Endodermal cell (in vitro differentiated cells): ENCODE measurements around the gene DNAJC6. TPM values are rescaled to one million over a fixed set of nuclear protein-coding genes. Genes with fewer than 3 reads are reported as not detected.
A peak's percentile ranks its signal among the peaks of the same experiment; 100 is the strongest.

Experiments
- DNase-seq: peaks from one replicate; pipeline ENCODE4 v3.0.0-alpha.2; 2017
- H3K27ac ChIP-seq: 2 replicates; pipeline ENCODE4 v1.5.1; 2013; ENCODE audit warnings: mild to moderate bottlenecking, low read depth, low read length, moderate library complexity
- H3K27me3 ChIP-seq: 2 replicates; pipeline ENCODE4 v1.6.1; 2013; ENCODE audit warnings: mild to moderate bottlenecking, low read length, moderate library complexity; ENCODE audit not compliant: insufficient read depth, control insufficient read depth, poor library complexity, severe bottlenecking
- H3K36me3 ChIP-seq: 2 replicates; pipeline ENCODE4 v1.7.0; 2013; ENCODE audit warnings: mild to moderate bottlenecking, low read length, moderate library complexity; ENCODE audit not compliant: control insufficient read depth, insufficient read depth
- H3K4me1 ChIP-seq: one replicate; pipeline ENCODE4 v1.7.0; 2013; ENCODE audit warnings: low read length; ENCODE audit not compliant: control insufficient read depth, insufficient read depth
- H3K4me3 ChIP-seq: 2 replicates; pipeline ENCODE4 v1.5.1; 2013; ENCODE audit warnings: mild to moderate bottlenecking, low read length, moderate library complexity
- H3K9ac ChIP-seq: 2 replicates; pipeline ENCODE4 v1.6.1; 2013; ENCODE audit warnings: mild to moderate bottlenecking, low read length, moderate library complexity; ENCODE audit not compliant: poor library complexity, severe bottlenecking; ENCODE audit errors: extremely low read depth
- H3K9me3 ChIP-seq: 2 replicates; pipeline ENCODE4 v1.6.1; 2013; ENCODE audit warnings: mild to moderate bottlenecking, low read length, moderate library complexity; ENCODE audit not compliant: control insufficient read depth
- H3K27ac Mint-ChIP-seq: 2 replicates; pipeline ENCODE4 v1.8.0; 2020; ENCODE audit warnings: mixed read lengths
- H3K27me3 Mint-ChIP-seq: 2 replicates; pipeline ENCODE4 v1.8.0; 2021; ENCODE audit warnings: mild to moderate bottlenecking, mixed read lengths; ENCODE audit not compliant: insufficient read depth
- H3K36me3 Mint-ChIP-seq: 2 replicates; pipeline ENCODE4 v1.8.0; 2020; ENCODE audit warnings: low read depth, mixed read lengths
- H3K4me1 Mint-ChIP-seq: 2 replicates; pipeline ENCODE4 v1.8.0; 2020; ENCODE audit warnings: mixed read lengths
- H3K4me3 Mint-ChIP-seq: 2 replicates; pipeline ENCODE4 v1.8.0; 2020; ENCODE audit warnings: mild to moderate bottlenecking, moderate library complexity, mixed read lengths
- H3K9me3 Mint-ChIP-seq: 2 replicates; pipeline ENCODE4 v1.8.0; 2020; ENCODE audit warnings: mild to moderate bottlenecking, mixed read lengths
- WGBS, 2 experiments: methylation state at CpG; one replicate each; pipeline versions ENCODE4 v1.1.5 to v1.1.7; 2013; ENCODE audit warnings: missing lambda C conversion rate in 2 of 2, mixed read lengths in 1 of 2; ENCODE audit not compliant: insufficient coverage in 1 of 2, insufficient read length in 1 of 2; 5-methylcytosine and 5-hydroxymethylcytosine counted together
- total RNA-seq, 2 donors: library from RNA; stranded (reverse); fragmentation: NEBNext Ultra II Directional in 1 of 2; extraction: Animal tissue kit (Norgen Biotek cat#: 25700) in 1 of 2; gene quantifications; 2 replicates in 1 of 2; 3 replicates in 1 of 2; pipeline ENCODE4 v1.2.1, GENCODE V29; 2021
- TF ChIP-seq, protein P1 (sequence below): fragments of 200-600 bp; sonication (generic); conservative IDR thresholded peaks from 2 replicates; pipeline ENCODE4 v1.5.0; 2021; ENCODE audit warnings: antibody characterized with exemption, mild to moderate bottlenecking

The DNAJC6 gene
- total RNA-seq, 2 donors from 2014 or later, result 17.4 to 33.9 TPM

DNA sequence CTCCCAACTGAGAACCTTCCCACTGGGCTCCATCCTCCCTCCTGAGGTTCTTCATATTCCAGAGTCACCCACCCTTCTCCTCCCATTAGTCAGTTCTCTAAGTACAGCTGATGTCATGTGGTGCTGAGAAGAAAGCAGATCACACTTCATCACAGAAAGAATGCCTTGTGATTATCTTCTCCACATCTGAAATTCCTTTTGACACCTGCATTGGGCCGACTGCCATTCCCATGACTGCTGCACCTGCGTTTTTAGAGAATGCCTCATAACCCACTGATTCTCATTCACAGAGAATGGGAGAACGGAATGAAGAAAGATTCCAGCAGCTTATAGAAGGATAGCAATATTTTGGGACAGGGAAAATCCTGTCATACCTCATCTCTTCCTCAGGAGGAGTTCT lies 125.4 kb downstream of the DNAJC6 start:
- H3K27ac Mint-ChIP-seq, result peak overlapping the region; percentile 73

DNA sequence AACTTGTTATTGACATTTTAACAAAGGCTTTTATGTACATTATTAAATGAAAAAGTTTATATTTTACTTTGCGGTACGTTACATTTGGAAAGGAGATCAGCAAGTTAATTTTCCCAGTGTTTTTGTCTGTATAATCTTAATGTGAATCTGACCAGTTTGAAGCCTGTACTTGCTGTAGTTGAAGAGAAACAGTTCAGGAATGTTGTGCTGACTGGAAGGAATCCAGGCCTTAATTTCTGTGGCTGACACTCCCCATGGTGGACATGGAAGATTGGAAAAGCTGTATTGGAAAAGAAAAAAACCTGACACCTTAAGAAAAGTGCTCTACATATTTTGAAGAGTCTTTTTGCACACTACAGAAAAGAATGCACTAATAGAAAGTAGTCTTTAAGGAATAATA lies 126.6 kb downstream of the DNAJC6 start:
- no peaks in the 10 kb centered on the region for H3K9me3 ChIP-seq
- peaks cover 20% of the 10 kb centered on the region for H3K36me3 ChIP-seq
- WGBS, 2 experiments, result 94% methylated on average over 2 of the region's 2 CpGs; no CpG with 5 or more reads in 1 of the 2 experiments
- no peak for DNase-seq
- TF ChIP-seq, protein P1, sequence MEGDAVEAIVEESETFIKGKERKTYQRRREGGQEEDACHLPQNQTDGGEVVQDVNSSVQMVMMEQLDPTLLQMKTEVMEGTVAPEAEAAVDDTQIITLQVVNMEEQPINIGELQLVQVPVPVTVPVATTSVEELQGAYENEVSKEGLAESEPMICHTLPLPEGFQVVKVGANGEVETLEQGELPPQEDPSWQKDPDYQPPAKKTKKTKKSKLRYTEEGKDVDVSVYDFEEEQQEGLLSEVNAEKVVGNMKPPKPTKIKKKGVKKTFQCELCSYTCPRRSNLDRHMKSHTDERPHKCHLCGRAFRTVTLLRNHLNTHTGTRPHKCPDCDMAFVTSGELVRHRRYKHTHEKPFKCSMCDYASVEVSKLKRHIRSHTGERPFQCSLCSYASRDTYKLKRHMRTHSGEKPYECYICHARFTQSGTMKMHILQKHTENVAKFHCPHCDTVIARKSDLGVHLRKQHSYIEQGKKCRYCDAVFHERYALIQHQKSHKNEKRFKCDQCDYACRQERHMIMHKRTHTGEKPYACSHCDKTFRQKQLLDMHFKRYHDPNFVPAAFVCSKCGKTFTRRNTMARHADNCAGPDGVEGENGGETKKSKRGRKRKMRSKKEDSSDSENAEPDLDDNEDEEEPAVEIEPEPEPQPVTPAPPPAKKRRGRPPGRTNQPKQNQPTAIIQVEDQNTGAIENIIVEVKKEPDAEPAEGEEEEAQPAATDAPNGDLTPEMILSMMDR, result no peak
- Mint-ChIP-seq H3K4me3 (no peak overlapping the region), H3K27ac (no peak overlapping the region), H3K27me3 (no peaks in the 10 kb centered on the region), H3K36me3 (peaks cover 20% of the 10 kb centered on the region), H3K4me1 (peaks cover 30% of the 10 kb centered on the region), H3K9me3 (no peaks in the 10 kb centered on the region)
- H3K4me3 ChIP-seq, result no peak overlapping the region
- H3K27ac ChIP-seq, result no peak overlapping the region
- H3K4me1 ChIP-seq, result peaks cover 10% of the 10 kb centered on the region
- no peak overlapping the region for H3K9ac ChIP-seq
- H3K27me3 ChIP-seq, result no peaks in the 10 kb centered on the region

More for the DNA sequence above, 125.4 kb downstream of the DNAJC6 start:
- peak; percentile 78 for DNase-seq
- H3K9me3 ChIP-seq, result no peaks in the 10 kb centered on the region
- WGBS, 2 experiments, result 80 to 100% methylated on average over 1 to 3 of the region's 3 CpGs
- no peaks in the 10 kb centered on the region for H3K27me3 ChIP-seq
- H3K36me3 Mint-ChIP-seq, result peaks cover 20% of the 10 kb centered on the region
- H3K27me3 Mint-ChIP-seq, result no peaks in the 10 kb centered on the region
- H3K9ac ChIP-seq, result no peak overlapping the region
- peaks cover 22% of the 10 kb centered on the region for H3K4me1 Mint-ChIP-seq
- H3K27ac ChIP-seq, result no peak overlapping the region
- H3K4me3 ChIP-seq, result no peak overlapping the region
- TF ChIP-seq, protein P1, result no peak
- peaks cover 10% of the 10 kb centered on the region for H3K4me1 ChIP-seq
- H3K4me3 Mint-ChIP-seq, result no peak overlapping the region
- H3K36me3 ChIP-seq, result peaks cover 30% of the 10 kb centered on the region
- no peaks in the 10 kb centered on the region for H3K9me3 Mint-ChIP-seq

DNA sequence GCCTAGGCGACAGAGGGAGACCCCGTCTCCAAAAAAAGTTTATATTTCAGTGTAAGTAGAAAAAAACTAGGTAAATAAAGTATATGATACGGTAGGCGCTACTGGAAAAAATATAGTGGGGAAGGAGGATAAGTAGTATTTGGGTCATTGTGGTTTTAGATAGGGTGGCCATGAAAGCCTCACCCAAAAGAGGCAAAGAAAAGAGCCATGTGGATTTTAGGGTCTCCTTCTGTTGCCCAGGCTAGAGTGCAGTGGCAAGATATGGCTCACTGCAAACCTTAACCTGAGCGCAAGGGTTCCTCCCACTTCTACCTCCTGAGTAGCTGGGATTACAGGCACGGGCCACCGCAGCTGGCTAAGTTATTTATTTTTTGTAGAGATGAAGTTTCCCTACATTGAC lies 128.3 kb downstream of the DNAJC6 start:
- no peak overlapping the region for H3K27ac ChIP-seq
- H3K36me3 ChIP-seq, result peaks cover 6% of the 10 kb centered on the region
- Mint-ChIP-seq H3K4me1 (peaks cover 33% of the 10 kb centered on the region), H3K27me3 (no peaks in the 10 kb centered on the region), H3K9me3 (peaks cover 15% of the 10 kb centered on the region), H3K36me3 (peaks cover 30% of the 10 kb centered on the region), H3K27ac (no peak overlapping the region), H3K4me3 (no peak overlapping the region)
- WGBS, 2 experiments, result 98 to 100% methylated on average over 5 to 7 of the region's 7 CpGs
- H3K4me3 ChIP-seq, result no peak overlapping the region
- no peak for DNase-seq
- no peak overlapping the region for H3K9ac ChIP-seq
- H3K9me3 ChIP-seq, result peaks cover 13% of the 10 kb centered on the region
- H3K4me1 ChIP-seq, result peaks cover 3% of the 10 kb centered on the region
- TF ChIP-seq, protein P1, result no peak
- no peaks in the 10 kb centered on the region for H3K27me3 ChIP-seq
